SH-SY5Y (cell line): ENCODE data around the gene MKRN2OS.

ENCODE experiments used
- GATA2 ChIP-seq: IDR thresholded peaks from 2 replicates; pipeline ENCODE4 v1.6.1; 2011; ENCODE audit warnings: mild to moderate bottlenecking, low read depth, low read length
- GATA3 ChIP-seq: IDR thresholded peaks from 2 replicates; pipeline ENCODE4 v1.6.1; 2011; ENCODE audit warnings: low read depth, mild to moderate bottlenecking, low read length, moderate library complexity

DNA sequence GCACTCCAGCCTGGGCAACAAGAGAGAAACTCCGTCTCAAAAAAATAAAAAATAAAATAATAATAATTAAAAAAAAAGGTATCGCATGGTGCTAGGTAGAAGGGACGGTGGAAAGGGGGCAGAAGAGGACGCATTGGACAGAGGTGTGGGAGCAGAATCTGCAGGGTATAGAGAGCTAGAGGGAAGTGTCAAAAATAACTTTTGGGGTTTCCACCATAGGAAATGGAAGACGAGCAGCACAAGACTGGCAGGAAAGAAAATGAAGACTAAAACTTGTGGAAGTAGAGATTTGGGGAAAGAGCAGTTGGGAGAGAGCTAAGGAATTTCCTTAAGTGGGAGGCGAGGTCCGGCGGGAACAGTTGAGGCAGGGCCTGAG lies 11.0 kb upstream of the MKRN2OS start:
- TF ChIP-seq GATA3 (no peak), GATA2 (no peak)
